ENCODE measurements around the gene ARMH1. TPM values are rescaled to one million over a fixed set of nuclear protein-coding genes. Genes with fewer than 3 reads are reported as not detected.

ARMH1 gene
- total RNA-seq, 4 donors from 2014 or later = 0.26 to 0.75 (median 0.54) TPM

DNA sequence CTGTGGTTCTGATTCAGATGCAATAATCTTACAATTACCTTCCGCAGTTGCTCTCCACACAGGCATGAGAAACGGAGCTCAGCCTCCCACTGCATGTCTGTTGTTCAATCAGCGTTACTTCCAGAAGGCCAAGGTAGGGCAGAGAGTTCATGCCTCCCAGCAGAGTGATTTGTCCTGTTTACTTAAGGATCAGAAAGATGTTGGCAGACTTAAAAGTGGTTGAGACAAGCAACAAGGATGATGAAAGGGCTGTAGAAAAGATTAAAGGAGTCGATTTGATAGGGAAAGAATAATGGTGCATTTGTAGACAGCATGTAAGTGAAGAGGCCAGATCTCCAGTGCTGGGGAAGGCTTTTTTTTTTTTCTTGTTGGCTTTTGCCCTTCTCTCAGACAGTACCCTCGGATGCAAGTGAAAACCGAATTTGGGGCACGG lies 26.6 kb downstream of the ARMH1 start:
- DNase-seq (ENCODE audit: extremely low spot score) = no peak
- no peaks in the 10 kb centered on the region for H3K27me3 ChIP-seq
- intact Hi-C loops (cut with DNase I) = no loop called here
- 69% methylated on average over 7 of the region's 7 CpGs for WGBS
- no peak for TF ChIP-seq POLR2AphosphoS5 (IDR thresholded peaks at IDR 0.05)
- TF ChIP-seq EP300 (IDR thresholded peaks at IDR 0.05) = no peak
- no peak for TF ChIP-seq POLR2A (IDR thresholded peaks at IDR 0.05; ENCODE audit: low read depth)
- no peak for TF ChIP-seq CTCF (IDR thresholded peaks at IDR 0.05)
- H3K4me1 ChIP-seq = no peaks in the 10 kb centered on the region
- H3K9me3 ChIP-seq = no peaks in the 10 kb centered on the region
- H3K36me3 ChIP-seq = no peaks in the 10 kb centered on the region
- H3K27ac ChIP-seq (replicated peaks in 1 of 4) = no peak overlapping the region
- no peak overlapping the region for H3K4me3 ChIP-seq

DNA sequence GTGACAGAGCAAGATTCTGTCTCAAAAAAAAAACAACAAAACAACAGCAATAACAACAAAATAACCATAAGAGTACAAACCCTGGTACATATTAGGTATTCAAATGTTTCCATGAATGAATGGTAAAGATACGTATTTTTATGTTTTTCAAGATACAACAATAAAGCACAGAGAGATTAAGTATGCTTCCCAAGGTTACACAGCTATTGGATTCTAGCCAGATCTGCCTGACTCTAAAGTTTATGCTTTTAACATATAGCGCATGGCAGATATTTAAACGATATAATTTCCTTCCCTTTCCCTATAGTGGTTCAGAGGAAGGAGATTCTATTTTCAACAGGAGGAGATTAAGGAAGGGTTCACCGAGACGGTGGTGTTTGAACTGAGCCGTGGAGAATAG lies 31.0 kb downstream of the ARMH1 start:
- Histone ChIP-seq H3K27me3 (no peaks in the 10 kb centered on the region), H3K36me3 (no peaks in the 10 kb centered on the region), H3K9me3 (no peaks in the 10 kb centered on the region), H3K27ac (replicated peaks in 1 of 4) (no peak overlapping the region), H3K4me3 (no peak overlapping the region), H3K4me1 (peaks cover 0 to 9% (median 2%) of the 10 kb centered on the region in 4 donors)
- DNase-seq (ENCODE audit: extremely low spot score) = no peak
- intact Hi-C loops (cut with DNase I) = no loop called here
- no peak for TF ChIP-seq EP300 (IDR thresholded peaks at IDR 0.05)
- no peak for TF ChIP-seq CTCF (IDR thresholded peaks at IDR 0.05)
- 85% methylated on average over 6 of the region's 6 CpGs for WGBS

DNA sequence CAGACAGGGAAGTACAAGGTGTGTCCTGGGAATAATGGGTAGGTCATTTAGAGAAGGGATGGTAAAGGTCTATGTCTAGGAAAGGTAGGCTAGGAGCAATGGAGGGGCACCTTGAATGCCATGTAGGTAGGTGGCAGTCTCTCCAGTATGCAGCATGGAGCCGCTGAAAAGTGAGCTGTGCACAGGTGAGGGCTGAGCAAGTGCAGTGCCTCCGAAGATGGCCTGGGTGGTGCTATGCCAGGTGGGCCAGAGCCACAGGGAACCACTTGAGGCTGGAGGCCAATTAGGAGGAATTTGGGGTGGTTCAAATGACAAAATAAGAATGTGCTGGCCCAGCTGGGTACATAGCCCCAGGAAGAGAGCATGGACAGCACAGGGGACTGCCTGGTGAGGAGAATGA lies 31.4 kb downstream of the ARMH1 start:
- intact Hi-C loops (cut with DNase I) = no loop called here
- no peak overlapping the region for H3K4me3 ChIP-seq
- no peaks in the 10 kb centered on the region for H3K27me3 ChIP-seq
- no peak overlapping the region for H3K27ac ChIP-seq (replicated peaks in 1 of 4)
- no peaks in the 10 kb centered on the region for H3K36me3 ChIP-seq
- TF ChIP-seq EP300 (IDR thresholded peaks at IDR 0.05) (no peak), POLR2AphosphoS5 (IDR thresholded peaks at IDR 0.05) (no peak), POLR2A (IDR thresholded peaks at IDR 0.05; ENCODE audit: low read depth) (no peak), CTCF (IDR thresholded peaks at IDR 0.05) (no peak)
- H3K4me1 ChIP-seq = peaks cover 0 to 9% (median 2%) of the 10 kb centered on the region in 4 donors
- H3K9me3 ChIP-seq = no peaks in the 10 kb centered on the region
- 79% methylated on average over 2 of the region's 2 CpGs for WGBS
- no peak for DNase-seq (ENCODE audit: extremely low spot score)

DNA sequence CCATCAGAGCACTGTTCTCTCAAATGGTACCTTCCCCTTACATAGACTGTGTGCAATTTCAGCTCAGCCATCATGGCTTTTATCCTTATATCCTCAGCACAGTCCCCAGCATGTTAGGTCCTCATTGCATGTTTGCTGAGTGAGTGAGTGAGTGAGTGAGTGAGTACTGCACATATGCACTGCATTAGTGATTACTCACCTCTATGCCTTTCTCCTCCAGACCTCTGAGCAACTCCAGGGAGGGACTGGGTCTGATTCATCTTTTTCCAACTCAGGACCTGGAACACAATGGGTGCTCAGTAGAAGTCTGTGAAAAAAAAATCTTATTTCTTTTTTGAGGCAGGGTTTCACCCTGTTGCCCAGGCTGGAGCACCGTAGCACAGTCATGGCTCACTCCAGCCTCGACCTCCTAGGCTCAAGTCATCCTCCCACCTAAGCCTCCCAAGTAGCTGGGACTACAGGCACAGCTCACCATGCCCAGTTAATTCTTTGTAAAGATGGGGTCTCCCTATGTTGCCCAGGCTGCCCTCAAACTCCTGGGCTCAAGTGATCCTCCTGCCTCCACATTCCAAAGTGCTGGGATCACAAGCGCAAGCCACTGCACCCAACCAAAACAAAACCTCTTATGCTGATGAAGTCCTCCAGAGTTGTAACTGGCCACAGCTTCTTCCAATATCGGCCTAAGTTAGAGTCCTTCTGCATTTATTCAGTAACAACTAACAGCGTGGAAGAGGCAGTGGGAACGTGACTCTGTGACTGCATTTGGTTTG lies 32.8 kb downstream of the ARMH1 start:
- intact Hi-C loops (cut with DNase I) = no loop called here
- 81% methylated on average over 5 of the region's 6 CpGs for WGBS
- TF ChIP-seq CTCF (IDR thresholded peaks at IDR 0.05) (no peak), POLR2A (IDR thresholded peaks at IDR 0.05; ENCODE audit: low read depth) (no peak), POLR2AphosphoS5 (IDR thresholded peaks at IDR 0.05) (no peak), EP300 (IDR thresholded peaks at IDR 0.05) (no peak)

More for the DNA sequence above, 32.8 kb downstream of the ARMH1 start:
- DNase-seq (ENCODE audit: extremely low spot score) = no peak
- H3K27ac ChIP-seq (replicated peaks in 1 of 4) = no peak overlapping the region
- no peaks in the 10 kb centered on the region for H3K36me3 ChIP-seq
- peaks cover 0 to 9% (median 2%) of the 10 kb centered on the region in 4 donors for H3K4me1 ChIP-seq
- H3K4me3 ChIP-seq = no peak overlapping the region
- H3K9me3 ChIP-seq = no peaks in the 10 kb centered on the region
- no peaks in the 10 kb centered on the region for H3K27me3 ChIP-seq
